Thoracic aorta (tissue), 2 donors: ENCODE measurements around the gene LRPPRC. TPM values are rescaled to one million over a fixed set of nuclear protein-coding genes. Genes with fewer than 3 reads are reported as not detected.

Experiments used
- ATAC-seq: fragments of 150-250 bp; one replicate; pipeline ENCODE4 v1.8.0; 2017; ENCODE audit warnings: low read depth; ENCODE audit not compliant: insufficient number of reproducible peaks, low FRiP score
- DNase-seq: peaks from one replicate; pipeline ENCODE4 v3.0.0-alpha.2; 2020; ENCODE audit warnings: low spot score
- H3K27ac ChIP-seq, 2 donors: fragments of 200-600 bp; sonication (generic); 1 replicate in 1 of 2; 2 replicates in 1 of 2; pipeline ENCODE4 v1.5.1; 2016; ENCODE audit warnings: mild to moderate bottlenecking in 2 of 2, moderate library complexity in 2 of 2
- H3K27me3 ChIP-seq: fragments of 200-600 bp; sonication (generic); replicated peaks from 2 replicates; pipeline ENCODE4 v1.6.0; 2016; ENCODE audit warnings: mild to moderate bottlenecking; ENCODE audit not compliant: insufficient read depth
- H3K36me3 ChIP-seq: fragments of 200-600 bp; sonication (generic); one replicate; pipeline ENCODE4 v1.5.1; 2016
- H3K4me1 ChIP-seq, 2 donors: fragments of 200-600 bp; sonication (generic); 1 replicate in 1 of 2; 2 replicates in 1 of 2; pipeline versions ENCODE4 v1.5.1 to v1.6.0; 2016; ENCODE audit warnings: low read depth in 2 of 2, mild to moderate bottlenecking in 1 of 2; ENCODE audit not compliant: control insufficient read depth in 1 of 2
- H3K4me3 ChIP-seq: fragments of 200-600 bp; sonication (generic); 2 replicates; pipeline ENCODE4 v1.5.1; 2016; ENCODE audit warnings: mild to moderate bottlenecking
- H3K9me3 ChIP-seq: fragments of 200-600 bp; sonication (generic); 2 replicates; pipeline ENCODE4 v1.5.1; 2016
- CTCF ChIP-seq: fragments of 200-600 bp; sonication (generic); IDR thresholded peaks from one replicate; pipeline ENCODE4 v1.5.1; 2019; ENCODE audit warnings: antibody characterized with exemption
- total RNA-seq, 2 donors: library from RNA; depleted of rRNA; stranded (reverse); fragments of >200 nt; gene quantifications; one replicate each; pipeline versions ENCODE4 v1.1.0 to v1.2.3, GENCODE V29; 2016

Gene LRPPRC
- total RNA-seq, 2 donors from 2014 or later: 37.0 to 55.4 TPM

DNA sequence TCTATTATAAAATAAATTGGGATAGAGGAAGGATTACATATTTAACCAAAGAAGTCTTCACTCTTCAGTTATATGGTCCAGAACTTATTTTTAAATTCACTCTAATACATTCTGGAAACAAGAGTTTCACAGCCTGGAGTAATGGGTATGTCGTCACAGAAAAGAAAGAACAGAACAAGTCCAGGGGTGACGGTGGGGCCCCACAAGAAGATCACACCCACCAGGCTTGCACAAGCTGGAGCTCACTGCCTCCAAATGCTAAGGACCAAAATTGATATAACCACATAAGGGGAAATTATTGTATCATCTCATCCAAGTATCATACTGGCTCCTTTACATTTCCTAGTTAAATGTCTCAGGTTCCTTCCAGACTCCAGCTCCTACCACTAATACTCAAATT lies 11.3 kb downstream of the LRPPRC start:
- ATAC-seq (no peak), DNase-seq (no peak)
- H3K27me3 ChIP-seq: no peaks in the 10 kb centered on the region
- H3K27ac ChIP-seq: no peak overlapping the region
- TF ChIP-seq CTCF: no peak
- peaks cover 6% of the 10 kb centered on the region for H3K36me3 ChIP-seq
- H3K4me3 ChIP-seq: no peak overlapping the region
- H3K9me3 ChIP-seq: no peaks in the 10 kb centered on the region
- no peaks in the 10 kb centered on the region for H3K4me1 ChIP-seq

DNA sequence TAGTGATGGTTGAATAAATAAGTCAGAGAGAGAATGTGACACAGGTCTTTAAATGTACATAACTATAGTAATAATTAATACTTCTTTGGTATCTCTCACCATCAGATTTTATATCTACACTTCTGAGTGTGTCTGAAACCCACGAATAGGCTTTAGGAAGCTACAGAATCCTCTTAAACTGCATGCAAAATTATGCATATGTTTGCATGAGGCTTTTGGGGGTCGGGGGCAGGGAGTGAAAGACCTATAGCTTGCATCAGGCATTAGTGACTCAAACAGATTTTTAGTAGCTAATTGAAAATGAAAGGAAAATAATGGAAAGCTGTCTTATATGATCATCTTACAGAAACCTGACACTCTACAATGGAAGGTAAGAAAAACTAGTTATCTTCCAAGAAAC lies 14.9 kb downstream of the LRPPRC start:
- Histone ChIP-seq H3K4me3 (no peak overlapping the region), H3K27ac (no peak overlapping the region), H3K9me3 (no peaks in the 10 kb centered on the region), H3K36me3 (peaks cover 9% of the 10 kb centered on the region), H3K4me1 (no peaks in the 10 kb centered on the region), H3K27me3 (no peaks in the 10 kb centered on the region)
- no peak for DNase-seq
- TF ChIP-seq CTCF: no peak
- no peak for ATAC-seq

GRCh38 chr2:43977677-43978375 lies 18.0 kb downstream of the LRPPRC start:
- no peaks in the 10 kb centered on the region for H3K9me3 ChIP-seq
- no peak overlapping the region for H3K4me3 ChIP-seq
- H3K36me3 ChIP-seq: peaks cover 28% of the 10 kb centered on the region
- DNase-seq (no peak), ATAC-seq (no peak)
- H3K27me3 ChIP-seq: no peaks in the 10 kb centered on the region
- no peaks in the 10 kb centered on the region for H3K4me1 ChIP-seq
- TF ChIP-seq CTCF: no peak
- H3K27ac ChIP-seq: no peak overlapping the region

GRCh38 chr2:43960921-43961320 lies 34.9 kb downstream of the LRPPRC start:
- ATAC-seq (no peak), DNase-seq (no peak)
- Histone ChIP-seq H3K27me3 (no peaks in the 10 kb centered on the region), H3K4me1 (no peaks in the 10 kb centered on the region), H3K9me3 (no peaks in the 10 kb centered on the region), H3K4me3 (no peak overlapping the region), H3K36me3 (peaks cover 48% of the 10 kb centered on the region), H3K27ac (no peak overlapping the region)
- no peak for TF ChIP-seq CTCF

DNA sequence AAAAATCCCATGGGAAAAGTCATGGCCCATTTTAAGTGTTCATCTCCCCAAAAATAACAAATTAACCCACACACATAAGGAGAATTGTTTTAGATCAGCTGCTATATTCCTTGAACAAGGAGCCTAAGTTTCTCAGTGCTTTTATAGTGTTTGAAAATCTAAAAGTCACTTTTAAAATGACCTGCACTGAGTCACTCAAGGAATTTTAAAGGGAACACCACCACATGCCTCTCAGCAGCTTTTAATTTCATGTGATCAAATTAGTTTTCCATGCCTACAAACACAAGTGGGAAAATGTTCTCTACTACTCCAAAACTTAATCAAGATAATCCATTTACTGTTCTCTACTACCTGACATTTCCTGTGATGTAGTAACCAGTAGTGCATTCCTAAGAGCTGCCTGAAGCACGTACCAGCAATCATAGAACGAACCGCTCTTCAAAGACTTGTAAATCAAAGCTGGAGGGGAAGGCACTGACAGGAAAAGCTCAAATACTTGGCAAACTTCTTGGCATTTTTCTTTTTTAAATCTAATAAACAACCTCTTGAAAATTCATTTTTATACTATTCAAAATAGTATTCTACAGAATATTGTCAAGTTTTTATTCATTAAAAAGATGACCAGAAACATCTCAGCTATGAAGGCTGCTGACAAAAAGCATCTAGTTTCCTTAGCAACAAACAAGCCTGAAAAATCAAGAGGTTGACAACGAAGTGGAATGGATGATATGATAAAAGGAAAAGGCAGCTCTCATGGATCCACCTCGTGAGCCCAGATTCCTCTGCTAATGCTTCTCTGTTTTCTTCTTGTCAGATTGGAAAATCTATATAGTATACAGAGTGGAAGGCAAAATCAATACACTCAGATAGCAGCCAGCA lies 37.2 kb downstream of the LRPPRC start:
- ATAC-seq: no peak

More for the DNA sequence above, 37.2 kb downstream of the LRPPRC start:
- TF ChIP-seq CTCF: no peak
- no peak for DNase-seq
- no peak overlapping the region for H3K4me3 ChIP-seq
- no peaks in the 10 kb centered on the region for H3K27me3 ChIP-seq
- no peaks in the 10 kb centered on the region for H3K9me3 ChIP-seq
- peaks cover 57% of the 10 kb centered on the region for H3K36me3 ChIP-seq
- H3K4me1 ChIP-seq: no peaks in the 10 kb centered on the region
- no peak overlapping the region for H3K27ac ChIP-seq
